ENCODE data around the gene C12orf76.
"Not testable (repeated sequence)": the region's sequence is repeated elsewhere in the genome, so short reads cannot be mapped to it uniquely, and the experiment has no call there.

C12orf76 gene

GRCh38 chr12:110033888-110034287, 14.4 kb downstream of the C12orf76 start:
- no peak overlapping the region for H3K4me3 ChIP-seq (ENCODE audit: low read length)
- no peak for DNase-seq (ENCODE audit: low read depth, low spot score)

- H3K4me3 ChIP-seq (ENCODE audit: low read length): no peak overlapping the region
- DNase-seq (ENCODE audit: low read depth, low spot score): no peak
These were observed 19.0 kb downstream of the C12orf76 start for GRCh38 chr12:110029290-110029815.

- no peak for DNase-seq (ENCODE audit: low read depth, low spot score)
- no peak overlapping the region for H3K4me3 ChIP-seq (ENCODE audit: low read length)
These were observed 20.0 kb downstream of the C12orf76 start for GRCh38 chr12:110028323-110028722.

- no peak for DNase-seq (ENCODE audit: low read depth, low spot score)
- no peak overlapping the region for H3K4me3 ChIP-seq (ENCODE audit: low read length)
These were observed 24.3 kb downstream of the C12orf76 start for GRCh38 chr12:110024051-110024450.

DNA sequence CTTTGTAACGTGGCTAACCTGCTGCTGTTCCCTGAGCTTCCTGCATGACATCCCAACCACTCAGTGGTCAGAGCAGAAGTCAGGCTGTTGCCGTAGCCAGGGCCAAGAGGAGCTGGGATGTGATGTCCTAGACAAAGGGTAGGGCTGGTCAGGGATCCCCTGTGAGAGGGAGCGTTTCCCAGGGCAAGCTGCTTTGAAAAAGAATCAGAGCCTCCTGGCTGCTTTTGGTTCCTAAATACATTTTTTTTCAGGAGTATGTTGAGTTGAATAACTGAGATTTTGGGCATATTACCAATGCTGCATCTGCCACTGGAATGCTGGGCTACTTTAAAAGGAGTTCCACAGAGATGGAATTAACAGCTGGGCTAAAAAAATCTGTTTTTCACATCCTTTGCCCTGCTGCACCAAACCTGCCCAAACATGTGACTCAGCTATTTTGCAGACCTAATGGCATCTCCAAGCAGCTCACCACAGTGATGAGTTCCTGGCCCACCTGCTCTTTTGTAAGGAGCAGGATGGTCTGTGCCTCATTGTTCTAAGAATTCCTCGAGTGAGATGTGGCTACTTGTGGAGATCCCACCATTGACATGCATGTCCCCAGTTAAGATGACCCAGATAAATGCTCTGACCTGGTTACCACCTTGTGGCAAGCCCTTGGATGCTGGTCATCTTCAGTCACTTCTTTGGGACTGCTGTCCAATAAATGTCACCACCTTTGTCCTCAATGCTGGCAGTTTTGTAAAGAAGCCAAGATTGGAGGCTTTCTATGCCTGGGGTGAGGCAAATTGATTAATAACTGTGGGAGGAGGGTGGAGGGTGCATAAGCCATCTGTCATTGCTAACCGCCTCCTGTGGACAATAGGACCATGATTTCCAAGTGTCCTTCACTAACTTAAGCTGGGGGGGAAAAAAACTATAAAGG, 25.0 kb downstream of the C12orf76 start:
- no peak for DNase-seq (ENCODE audit: low read depth, low spot score)
- H3K4me3 ChIP-seq (ENCODE audit: low read length): no peak overlapping the region

- H3K4me3 ChIP-seq (ENCODE audit: low read length): no peak overlapping the region
- DNase-seq (ENCODE audit: low read depth, low spot score): no peak
These were observed 27.4 kb downstream of the C12orf76 start for GRCh38 chr12:110020956-110021355.

- H3K4me3 ChIP-seq (ENCODE audit: low read length): no peak overlapping the region
- DNase-seq (ENCODE audit: low read depth, low spot score): peak; percentile 44
These were observed 33.2 kb downstream of the C12orf76 start for GRCh38 chr12:110015132-110015531.

DNA sequence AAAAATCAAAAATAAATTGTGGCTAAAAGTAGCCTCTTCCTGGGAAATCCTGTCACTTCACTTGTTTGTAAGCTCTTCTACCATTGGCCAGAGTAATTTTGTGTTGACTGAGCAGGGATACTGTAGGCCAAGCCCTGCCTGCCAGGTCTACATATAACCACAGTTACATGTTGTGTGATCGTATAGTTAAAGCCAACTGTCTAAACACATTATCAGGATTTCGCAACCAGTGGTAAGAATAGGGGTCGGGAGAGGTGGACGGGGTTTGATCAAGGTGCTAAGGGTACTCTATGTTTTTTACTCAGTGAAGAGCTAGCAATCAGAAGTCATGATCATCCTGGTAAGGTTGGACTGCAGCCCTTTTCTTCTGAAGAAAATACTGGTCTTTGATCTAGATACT, 35.7 kb downstream of the C12orf76 start:
- H3K4me3 ChIP-seq (ENCODE audit: low read length): no peak overlapping the region
- no peak for DNase-seq (ENCODE audit: low read depth, low spot score)

- DNase-seq (ENCODE audit: low read depth, low spot score): no peak
- H3K4me3 ChIP-seq (ENCODE audit: low read length): no peak overlapping the region
These were observed 36.2 kb downstream of the C12orf76 start for GRCh38 chr12:110012137-110012536.

DNA sequence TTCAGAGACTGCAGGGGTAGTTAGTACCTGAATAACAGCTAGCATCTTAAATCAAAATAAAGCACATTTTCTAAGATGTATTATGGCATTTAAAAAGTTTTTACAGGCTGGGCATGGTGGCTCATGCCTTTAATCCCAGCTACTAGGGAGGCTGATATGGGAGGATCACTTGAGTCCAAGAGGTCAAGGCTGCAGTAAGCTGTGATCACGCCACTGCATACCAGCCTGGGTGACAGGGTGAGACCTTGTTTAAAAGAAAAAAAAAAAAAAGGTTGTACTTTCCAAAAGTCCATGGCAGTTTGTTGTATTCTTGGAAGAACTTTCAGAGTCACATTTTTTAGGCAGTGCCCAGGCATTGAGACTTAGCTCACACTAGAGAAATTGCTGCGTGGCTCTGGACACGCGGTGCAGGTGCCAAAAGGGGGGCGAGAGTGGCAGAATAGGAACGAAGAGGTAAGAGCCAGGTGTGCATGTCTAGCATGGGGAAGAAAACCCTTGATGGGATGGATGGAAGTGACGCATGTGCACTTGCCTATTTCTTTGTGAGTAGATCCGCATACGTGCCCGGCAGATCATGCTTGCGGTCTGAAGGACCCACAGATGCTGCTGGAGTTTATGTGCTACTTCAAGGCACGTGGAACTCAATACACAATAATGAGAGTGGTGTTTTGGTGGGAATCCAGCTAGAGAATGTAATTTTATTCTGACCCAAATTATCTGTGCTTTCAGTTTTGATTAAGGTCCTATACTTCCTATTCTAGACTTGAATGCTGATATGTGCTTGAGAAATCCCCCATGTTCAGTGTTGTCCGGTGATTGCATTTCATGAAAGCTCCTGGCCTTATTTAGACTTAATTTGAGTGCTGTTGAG, 37.2 kb downstream of the C12orf76 start:
- DNase-seq (ENCODE audit: low read depth, low spot score): no peak

GRCh38 chr12:110008681-110009398, 39.5 kb downstream of the C12orf76 start:
- DNase-seq (ENCODE audit: low read depth, low spot score); H3K4me3 ChIP-seq (ENCODE audit: low read length): not testable (repeated sequence)

More for the DNA sequence above, 37.2 kb downstream of the C12orf76 start:
- no peak overlapping the region for H3K4me3 ChIP-seq (ENCODE audit: low read length)

GRCh38 chr12:110007881-110008280, 40.4 kb downstream of the C12orf76 start:
- H3K4me3 ChIP-seq (ENCODE audit: low read length): no peak overlapping the region
- no peak for DNase-seq (ENCODE audit: low read depth, low spot score)

GRCh38 chr12:110006115-110006514, 42.2 kb downstream of the C12orf76 start:
- no peak for DNase-seq (ENCODE audit: low read depth, low spot score)

DNA sequence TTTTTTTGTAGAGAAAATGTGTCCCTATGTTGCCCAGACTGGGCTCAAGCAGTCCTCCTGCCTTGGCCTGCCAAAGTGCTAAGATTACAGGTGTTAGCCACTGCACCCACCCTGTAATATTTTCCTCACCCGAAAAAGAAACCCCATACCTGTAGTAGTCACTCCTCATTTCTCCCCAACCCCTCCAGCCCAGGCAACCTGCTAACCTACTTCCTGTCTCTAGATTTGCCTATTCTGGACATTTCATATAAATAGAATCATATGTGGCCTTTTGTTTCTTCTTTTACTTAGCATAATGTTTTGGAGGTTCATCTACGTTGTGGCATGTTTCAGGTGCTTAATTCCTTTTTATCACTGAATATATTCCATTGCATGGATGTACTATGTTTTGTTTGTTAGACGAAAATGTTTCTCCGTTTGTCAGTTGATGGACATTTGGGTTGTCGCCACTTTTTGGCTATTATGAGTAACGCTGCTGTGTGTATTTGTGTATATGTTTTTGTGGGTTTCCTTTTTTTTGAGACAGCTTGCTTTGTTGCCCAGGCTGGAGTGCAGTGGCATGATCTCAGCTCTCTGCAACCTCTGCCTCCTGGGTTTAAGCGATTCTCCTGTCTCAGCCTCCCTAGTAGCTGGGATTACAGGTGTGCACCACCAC, 42.9 kb downstream of the C12orf76 start:
- no peak for DNase-seq (ENCODE audit: low read depth, low spot score)
- H3K4me3 ChIP-seq (ENCODE audit: low read length): no peak overlapping the region

More at GRCh38 chr12:110006115-110006514, 42.2 kb downstream of the C12orf76 start:
- H3K4me3 ChIP-seq (ENCODE audit: low read length): no peak overlapping the region

DNA sequence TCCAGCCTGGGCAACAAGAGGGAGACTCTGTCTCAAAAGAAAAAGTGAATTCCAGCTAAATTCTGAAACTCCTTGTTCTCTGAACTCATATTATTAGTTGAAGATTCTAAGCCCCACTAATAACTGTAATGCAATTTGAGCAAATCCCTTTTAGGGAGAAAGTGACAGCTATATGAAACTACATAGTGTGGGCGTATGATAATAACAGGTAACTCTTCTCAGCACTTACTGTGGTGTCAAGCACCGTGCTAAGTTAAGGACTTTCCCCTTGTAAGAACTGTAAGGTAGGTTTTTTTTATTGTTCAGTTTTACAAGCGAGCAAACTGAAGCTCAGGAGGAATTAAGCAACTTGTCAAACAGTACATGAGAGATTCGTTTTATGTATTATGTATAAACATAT, 43.7 kb downstream of the C12orf76 start:
- no peak for DNase-seq (ENCODE audit: low read depth, low spot score)
- no peak overlapping the region for H3K4me3 ChIP-seq (ENCODE audit: low read length)

DNA sequence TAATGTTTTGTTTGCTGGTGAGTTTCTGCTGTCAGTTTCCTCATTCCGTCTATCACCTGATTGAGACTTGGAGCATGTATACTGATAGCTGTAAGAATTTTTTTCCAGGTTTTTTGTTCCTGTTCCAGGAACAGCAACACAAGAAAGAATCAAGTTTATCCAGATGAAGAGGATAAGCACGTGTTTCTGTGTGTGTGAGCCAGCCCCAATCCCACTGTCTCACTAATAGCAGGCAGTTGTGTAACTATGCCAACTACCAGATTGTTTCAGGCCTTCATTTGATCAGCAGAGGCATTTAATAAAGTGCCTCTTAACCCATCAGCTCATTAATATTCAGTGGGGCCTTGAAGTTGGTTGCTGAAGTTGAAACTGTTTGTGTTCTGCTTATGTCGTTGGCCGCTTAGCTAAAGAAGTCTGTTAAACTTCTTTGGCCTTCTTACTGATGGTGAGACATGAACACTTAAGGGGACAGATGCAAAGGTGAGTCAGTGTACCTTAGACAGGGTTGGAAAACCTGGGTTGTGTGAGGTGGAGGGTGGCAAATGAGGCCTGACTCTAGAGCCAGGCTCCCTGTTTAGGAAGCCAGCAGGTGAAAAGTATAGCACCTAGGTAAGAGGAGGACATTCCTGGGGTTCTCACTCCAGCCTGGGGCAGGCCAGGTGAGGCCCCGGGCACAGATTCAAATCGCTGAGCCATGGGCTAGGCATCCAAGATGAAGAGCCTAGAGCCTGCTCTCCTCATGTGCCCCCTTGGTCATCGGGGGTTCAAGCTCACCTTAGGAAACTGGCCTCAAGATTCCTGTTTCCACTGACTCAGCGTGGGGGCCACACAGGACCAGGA, 45.4 kb downstream of the C12orf76 start:
- no peak for DNase-seq (ENCODE audit: low read depth, low spot score)
- H3K4me3 ChIP-seq (ENCODE audit: low read length): no peak overlapping the region

- DNase-seq (ENCODE audit: low read depth, low spot score): no peak
- H3K4me3 ChIP-seq (ENCODE audit: low read length): no peak overlapping the region
These were observed 46.7 kb downstream of the C12orf76 start for GRCh38 chr12:110001596-110001995.

- DNase-seq (ENCODE audit: low read depth, low spot score): no peak
- H3K4me3 ChIP-seq (ENCODE audit: low read length): peak overlapping the region; percentile 70
These were observed 48.3 kb downstream of the C12orf76 start for GRCh38 chr12:109999983-110000505.
